HuH-7 (cell line): ENCODE data around the gene VIP.
A peak's percentile ranks its signal among the peaks of the same experiment; 100 is the strongest.
"Not testable (repeated sequence)": the region's sequence is repeated elsewhere in the genome, so short reads cannot be mapped to it uniquely, and the experiment has no call there.

ENCODE experiments used
- DNase-seq: peaks from one replicate; pipeline ENCODE4 v3.0.0; 2011; ENCODE audit warnings: low spot score

Gene VIP

GRCh38 chr6:152750694-152751093 lies at the start of gene VIP:
VIP (plus strand) TSS chr6:152750797; CDS start chr6:152752178, 1,381 bp downstream.
- DNase-seq: peak; percentile 23

- DNase-seq: no peak
Observed at GRCh38 chr6:152701081-152701862, 49.3 kb upstream of the VIP start.

DNA sequence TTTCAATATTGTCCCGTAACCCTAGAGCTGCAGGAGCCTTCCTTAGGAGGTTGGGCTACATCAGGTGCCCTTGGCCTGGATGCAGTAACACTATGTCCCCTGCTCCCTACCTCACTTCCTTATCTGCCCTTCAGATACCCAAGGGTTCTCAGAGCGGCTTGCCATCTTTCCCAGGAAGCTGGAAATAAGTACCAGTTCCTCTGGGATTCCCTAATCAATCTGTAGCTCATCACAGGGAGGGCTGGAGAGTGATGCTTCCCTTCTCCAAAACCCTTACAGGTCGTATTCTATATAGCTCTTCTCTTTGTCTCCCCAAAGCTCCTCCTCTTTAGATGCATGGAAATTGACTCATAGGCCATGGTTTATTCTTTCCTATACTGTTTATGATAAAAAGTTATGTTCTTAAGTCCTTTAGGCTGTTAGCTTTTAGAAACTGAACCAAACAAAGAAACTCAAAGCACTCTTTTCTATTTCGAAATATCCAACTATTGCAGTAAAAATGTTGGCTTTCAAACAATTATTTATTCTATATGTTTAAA lies 48.7 kb upstream of the VIP start:
- no peak for DNase-seq

DNA sequence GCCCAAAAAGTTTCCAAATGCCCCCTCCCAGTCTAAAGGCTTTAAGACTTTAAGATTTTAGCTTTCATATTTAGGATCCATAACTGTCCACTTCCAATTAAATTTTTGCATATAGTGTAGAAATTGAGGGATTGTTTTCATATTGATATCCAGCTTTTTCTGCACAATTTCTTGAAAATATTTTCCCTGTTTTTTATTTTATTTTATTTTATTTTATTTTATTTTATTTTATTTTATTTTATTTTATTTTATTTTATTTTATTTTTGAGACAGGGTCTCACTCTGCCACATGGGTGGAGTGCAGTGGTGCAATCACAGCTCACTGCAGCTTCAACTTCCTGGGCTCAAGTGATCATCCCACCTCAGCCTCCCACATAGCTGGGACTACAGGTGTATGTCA lies 46.8 kb upstream of the VIP start:
- DNase-seq: not testable (repeated sequence)

- no peak for DNase-seq
Observed at GRCh38 chr6:152705327-152705726, 45.3 kb upstream of the VIP start.

GRCh38 chr6:152716322-152716721 lies 34.3 kb upstream of the VIP start:
- no peak for DNase-seq

DNA sequence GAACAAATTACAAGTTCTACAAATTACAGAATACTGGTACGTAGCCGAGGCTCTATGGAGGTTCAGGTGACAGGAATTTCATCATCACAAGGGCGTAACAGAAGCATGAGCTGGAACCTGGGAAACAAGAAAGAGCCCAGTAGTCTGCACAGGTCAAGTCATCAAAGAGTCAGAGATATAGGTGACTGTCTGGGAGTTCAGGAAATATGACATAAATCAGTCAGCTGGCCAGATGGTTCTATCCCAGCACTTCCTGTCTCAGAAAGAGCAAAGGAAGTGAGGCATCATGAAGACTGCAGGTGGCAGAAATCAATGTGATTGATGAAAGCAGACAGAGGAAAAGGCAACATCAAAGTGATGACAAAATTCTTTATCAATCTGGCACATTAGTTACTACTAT lies 29.6 kb upstream of the VIP start:
- DNase-seq: no peak

- no peak for DNase-seq
Observed at GRCh38 chr6:152721956-152722355, 28.6 kb upstream of the VIP start.

DNA sequence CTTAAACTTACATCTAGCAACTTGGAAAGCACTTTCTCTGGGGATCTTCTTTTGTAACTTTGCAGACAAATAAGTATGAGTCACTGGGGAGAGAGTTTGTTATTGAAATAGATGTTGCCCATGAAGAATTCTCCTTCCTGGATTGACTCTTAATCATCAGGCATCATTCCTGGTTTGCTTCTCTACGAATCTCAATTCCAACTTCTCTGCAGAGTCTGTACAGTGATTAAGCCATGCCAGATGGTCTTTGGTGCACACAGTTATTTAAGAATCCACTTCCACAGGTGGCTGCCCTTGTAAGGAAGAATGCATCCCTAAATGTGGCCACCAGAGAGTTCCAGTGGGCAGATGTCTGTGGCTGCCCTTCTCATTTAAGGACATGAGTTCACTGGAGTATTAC lies 27.2 kb upstream of the VIP start:
- no peak for DNase-seq

GRCh38 chr6:152726313-152726712 lies 24.3 kb upstream of the VIP start:
- DNase-seq: no peak

- DNase-seq: peak; percentile 12
Observed at GRCh38 chr6:152727507-152727906, 23.1 kb upstream of the VIP start.

- no peak for DNase-seq
Observed at GRCh38 chr6:152734630-152735029, 16.0 kb upstream of the VIP start.

GRCh38 chr6:152736687-152737273 lies 13.8 kb upstream of the VIP start:
- no peak for DNase-seq

- DNase-seq: no peak
Observed at GRCh38 chr6:152745509-152746171, 5.0 kb upstream of the VIP start.

GRCh38 chr6:152746172-152746553 lies 4.4 kb upstream of the VIP start:
- DNase-seq: no peak

GRCh38 chr6:152748843-152749242 lies 1.8 kb upstream of the VIP start:
- DNase-seq: no peak

GRCh38 chr6:152749336-152749735 lies 1.3 kb upstream of the VIP start:
- DNase-seq: no peak

DNA sequence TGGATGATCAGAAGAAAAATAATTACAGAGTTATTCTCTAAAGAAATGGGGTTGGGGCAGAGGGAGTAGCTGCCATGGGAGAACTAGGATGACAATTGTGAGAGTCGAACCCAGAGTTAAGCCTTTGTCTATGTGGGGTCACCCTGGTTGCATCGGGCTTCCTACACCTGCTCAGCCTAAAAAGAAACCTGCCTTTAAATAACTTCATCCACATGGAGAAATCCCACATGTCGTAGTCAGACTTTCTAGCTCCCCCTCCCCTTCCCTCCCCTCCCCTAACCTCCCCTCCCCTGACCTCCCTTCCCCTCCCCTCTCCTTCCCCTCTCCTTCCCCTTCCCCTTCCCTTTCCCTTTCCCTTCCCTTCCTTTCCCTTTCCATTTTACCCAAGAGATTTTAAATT lies 14.7 kb downstream of the VIP start:
- DNase-seq: no peak

- DNase-seq: no peak
Observed at GRCh38 chr6:152769159-152769558, 18.6 kb downstream of the VIP start.

DNA sequence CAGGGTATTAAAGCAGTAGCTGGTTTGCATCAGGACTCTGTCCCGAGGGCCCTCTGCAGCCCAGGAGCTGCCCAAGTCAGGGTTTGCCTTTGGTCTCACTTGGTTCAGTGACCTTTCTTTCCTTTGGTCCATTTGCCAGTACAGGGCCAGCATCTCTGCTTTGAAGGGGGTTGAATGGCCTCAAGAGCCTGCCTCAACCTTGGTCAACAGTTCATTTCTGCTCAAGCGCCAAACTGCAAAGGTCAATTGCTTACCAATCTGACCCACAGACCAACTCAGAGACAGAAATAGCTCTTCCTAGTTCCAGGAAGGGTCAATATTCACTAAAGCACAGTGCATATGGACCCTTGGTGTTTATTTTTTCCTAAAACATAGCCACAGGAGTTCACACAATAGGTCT lies 19.4 kb downstream of the VIP start:
- no peak for DNase-seq

- DNase-seq: no peak
Observed at GRCh38 chr6:152771061-152771687, 20.6 kb downstream of the VIP start.

DNA sequence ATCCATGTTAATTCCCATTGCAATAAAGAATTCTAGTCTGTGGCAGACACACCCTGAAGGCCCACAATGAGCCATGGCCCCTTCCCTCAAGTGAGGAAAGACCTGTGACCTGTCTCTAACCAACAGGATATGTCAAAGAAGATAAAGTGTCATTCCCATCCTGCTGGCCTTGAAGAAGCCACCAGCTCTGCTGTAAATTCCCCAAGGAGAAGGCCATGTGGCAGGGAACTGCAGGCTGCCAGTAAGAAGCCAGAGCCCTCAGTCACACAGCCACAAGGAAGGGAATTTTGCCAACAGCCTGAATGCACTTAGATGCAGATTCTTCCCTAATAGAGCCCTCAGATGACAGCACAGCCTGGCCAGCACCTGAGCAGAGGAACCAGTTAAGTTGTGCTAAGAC lies 24.8 kb downstream of the VIP start:
- DNase-seq: no peak

- DNase-seq: no peak
Observed at GRCh38 chr6:152776833-152777232, 26.2 kb downstream of the VIP start.
